ENCODE measurements around the gene VPS45.

VPS45 gene

GRCh38 chr1:150179867-150180266 lies 112.3 kb downstream of the VPS45 start:
- H3K9ac ChIP-seq (ENCODE audit: low read depth, low read length) = no peak overlapping the region
- no peak overlapping the region for H2AFZ ChIP-seq (ENCODE audit: low read depth, low read length)
- no peaks in the 10 kb centered on the region for H3K79me2 ChIP-seq (ENCODE audit: insufficient read depth, low read length)
- H3K4me3 ChIP-seq (ENCODE audit: low read depth in 1 of 2, low read length in 2 of 2) = no peak overlapping the region
- H3K4me2 ChIP-seq (ENCODE audit: insufficient read depth, low read length) = no peak overlapping the region
- H3K9me3 ChIP-seq (ENCODE audit: insufficient read depth, low read length, severe bottlenecking) = no peaks in the 10 kb centered on the region
- DNase-seq (no peak), ATAC-seq (ENCODE audit: insufficient read depth, low read depth) (no peak)
- H4K20me1 ChIP-seq (ENCODE audit: insufficient read depth, low read length) = no peaks in the 10 kb centered on the region
- no peaks in the 10 kb centered on the region for H3K4me1 ChIP-seq (ENCODE audit: insufficient read depth, low read length)
- H3K27me3 ChIP-seq (ENCODE audit: insufficient read depth, low read length, poor library complexity) = no peaks in the 10 kb centered on the region
- TF ChIP-seq, protein P1, sequence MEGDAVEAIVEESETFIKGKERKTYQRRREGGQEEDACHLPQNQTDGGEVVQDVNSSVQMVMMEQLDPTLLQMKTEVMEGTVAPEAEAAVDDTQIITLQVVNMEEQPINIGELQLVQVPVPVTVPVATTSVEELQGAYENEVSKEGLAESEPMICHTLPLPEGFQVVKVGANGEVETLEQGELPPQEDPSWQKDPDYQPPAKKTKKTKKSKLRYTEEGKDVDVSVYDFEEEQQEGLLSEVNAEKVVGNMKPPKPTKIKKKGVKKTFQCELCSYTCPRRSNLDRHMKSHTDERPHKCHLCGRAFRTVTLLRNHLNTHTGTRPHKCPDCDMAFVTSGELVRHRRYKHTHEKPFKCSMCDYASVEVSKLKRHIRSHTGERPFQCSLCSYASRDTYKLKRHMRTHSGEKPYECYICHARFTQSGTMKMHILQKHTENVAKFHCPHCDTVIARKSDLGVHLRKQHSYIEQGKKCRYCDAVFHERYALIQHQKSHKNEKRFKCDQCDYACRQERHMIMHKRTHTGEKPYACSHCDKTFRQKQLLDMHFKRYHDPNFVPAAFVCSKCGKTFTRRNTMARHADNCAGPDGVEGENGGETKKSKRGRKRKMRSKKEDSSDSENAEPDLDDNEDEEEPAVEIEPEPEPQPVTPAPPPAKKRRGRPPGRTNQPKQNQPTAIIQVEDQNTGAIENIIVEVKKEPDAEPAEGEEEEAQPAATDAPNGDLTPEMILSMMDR (IDR thresholded peaks at IDR 0.05; ENCODE audit: borderline replicate concordance, extremely low read depth, low read length, poor library complexity, severe bottlenecking) = no peak
- TF ChIP-seq EZH2 (IDR thresholded peaks at IDR 0.05; ENCODE audit: borderline replicate concordance, low read depth, low read length, severe bottlenecking) = no peak
- no peaks in the 10 kb centered on the region for H3K36me3 ChIP-seq (ENCODE audit: insufficient read depth, low read length)
- H3K27ac ChIP-seq (ENCODE audit: low read length) = no peak overlapping the region

DNA sequence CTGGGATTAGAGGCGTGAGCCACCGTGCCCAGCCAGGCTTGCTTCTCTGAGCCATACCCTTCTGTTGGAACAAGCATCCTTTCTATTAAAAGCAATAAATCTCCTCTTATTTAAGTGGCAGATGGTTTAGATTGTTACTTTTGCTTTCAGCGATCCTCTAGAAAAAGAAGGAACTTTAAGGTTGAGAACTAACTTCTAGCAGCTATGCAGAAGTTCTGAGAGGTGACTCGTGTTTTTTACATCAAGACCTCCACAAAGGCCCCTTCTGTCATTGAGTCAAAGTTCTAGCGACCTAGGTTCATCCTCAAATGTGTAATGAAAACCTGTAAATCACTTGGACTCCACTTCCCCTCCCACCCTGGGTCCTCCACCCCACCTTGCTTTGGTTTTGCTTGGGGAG lies 112.9 kb downstream of the VPS45 start:
- no peak overlapping the region for H3K4me3 ChIP-seq (ENCODE audit: low read depth in 1 of 2, low read length in 2 of 2)
- H4K20me1 ChIP-seq (ENCODE audit: insufficient read depth, low read length) = no peaks in the 10 kb centered on the region
- no peak overlapping the region for H2AFZ ChIP-seq (ENCODE audit: low read depth, low read length)

GRCh38 chr1:150182247-150182646 lies 114.7 kb downstream of the VPS45 start:
- no peak for ATAC-seq (ENCODE audit: insufficient read depth, low read depth)
- Histone ChIP-seq H2AFZ (ENCODE audit: low read depth, low read length) (peak overlapping the region; percentile 33; the same call in 1 of the 2 replicates), H4K20me1 (ENCODE audit: insufficient read depth, low read length) (no peaks in the 10 kb centered on the region)

More for the DNA sequence above, 112.9 kb downstream of the VPS45 start:
- DNase-seq (no peak), ATAC-seq (ENCODE audit: insufficient read depth, low read depth) (no peak)
- H3K27ac ChIP-seq (ENCODE audit: low read length) = no peak overlapping the region
- no peaks in the 10 kb centered on the region for H3K9me3 ChIP-seq (ENCODE audit: insufficient read depth, low read length, severe bottlenecking)
- H3K36me3 ChIP-seq (ENCODE audit: insufficient read depth, low read length) = no peaks in the 10 kb centered on the region
- no peak overlapping the region for H3K9ac ChIP-seq (ENCODE audit: low read depth, low read length)
- TF ChIP-seq EZH2 (IDR thresholded peaks at IDR 0.05; ENCODE audit: borderline replicate concordance, low read depth, low read length, severe bottlenecking) = no peak
- TF ChIP-seq, protein P1 (IDR thresholded peaks at IDR 0.05; ENCODE audit: borderline replicate concordance, extremely low read depth, low read length, poor library complexity, severe bottlenecking) = no peak
- H3K4me1 ChIP-seq (ENCODE audit: insufficient read depth, low read length) = no peaks in the 10 kb centered on the region
- no peaks in the 10 kb centered on the region for H3K79me2 ChIP-seq (ENCODE audit: insufficient read depth, low read length)
- no peak overlapping the region for H3K4me2 ChIP-seq (ENCODE audit: insufficient read depth, low read length)
- no peaks in the 10 kb centered on the region for H3K27me3 ChIP-seq (ENCODE audit: insufficient read depth, low read length, poor library complexity)

More at GRCh38 chr1:150182247-150182646, 114.7 kb downstream of the VPS45 start:
- Histone ChIP-seq H3K36me3 (ENCODE audit: insufficient read depth, low read length) (no peaks in the 10 kb centered on the region), H3K27ac (ENCODE audit: low read length) (no peak overlapping the region), H3K79me2 (ENCODE audit: insufficient read depth, low read length) (no peaks in the 10 kb centered on the region), H3K4me1 (ENCODE audit: insufficient read depth, low read length) (peaks cover 8% of the 10 kb centered on the region; the same call in 1 of the 2 replicates), H3K4me2 (ENCODE audit: insufficient read depth, low read length) (no peak overlapping the region), H3K27me3 (ENCODE audit: insufficient read depth, low read length, poor library complexity) (no peaks in the 10 kb centered on the region), H3K4me3 (ENCODE audit: low read depth in 1 of 2, low read length in 2 of 2) (no peak overlapping the region), H3K9me3 (ENCODE audit: insufficient read depth, low read length, severe bottlenecking) (no peaks in the 10 kb centered on the region), H3K9ac (ENCODE audit: low read depth, low read length) (no peak overlapping the region)
- no peak for TF ChIP-seq EZH2 (IDR thresholded peaks at IDR 0.05; ENCODE audit: borderline replicate concordance, low read depth, low read length, severe bottlenecking)
- TF ChIP-seq, protein P1 (IDR thresholded peaks at IDR 0.05; ENCODE audit: borderline replicate concordance, extremely low read depth, low read length, poor library complexity, severe bottlenecking) = no peak
- no peak for DNase-seq
